ENCODE data around the gene TOM1L2. TPM values are rescaled to one million over a fixed set of nuclear protein-coding genes. Genes with fewer than 3 reads are reported as not detected.

The TOM1L2 gene
- total RNA-seq, 2 donors from 2014 or later = 47.6 to 68.7 TPM

DNA sequence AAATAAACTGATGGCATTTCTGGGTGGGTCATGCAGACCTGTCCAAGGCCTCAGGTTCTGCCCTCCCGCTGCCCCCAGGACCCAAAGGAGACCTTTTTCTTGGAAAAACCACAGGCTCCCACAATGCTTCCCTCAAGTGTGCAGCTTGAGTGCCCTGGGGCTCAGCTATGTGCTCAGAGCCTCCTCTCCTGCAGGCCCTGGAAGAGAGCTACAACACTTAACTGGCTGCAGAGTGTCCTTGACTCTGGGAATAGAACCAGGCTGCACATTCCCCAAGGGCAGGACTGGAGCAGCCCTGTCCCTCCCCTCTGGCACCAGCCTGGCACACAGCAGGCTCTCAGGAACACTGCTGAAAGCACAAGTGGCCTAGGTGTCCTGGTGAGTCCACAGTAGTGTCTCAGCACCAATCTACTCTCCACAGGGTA lies 130.6 kb downstream of the TOM1L2 start:
- TF ChIP-seq, protein P1, sequence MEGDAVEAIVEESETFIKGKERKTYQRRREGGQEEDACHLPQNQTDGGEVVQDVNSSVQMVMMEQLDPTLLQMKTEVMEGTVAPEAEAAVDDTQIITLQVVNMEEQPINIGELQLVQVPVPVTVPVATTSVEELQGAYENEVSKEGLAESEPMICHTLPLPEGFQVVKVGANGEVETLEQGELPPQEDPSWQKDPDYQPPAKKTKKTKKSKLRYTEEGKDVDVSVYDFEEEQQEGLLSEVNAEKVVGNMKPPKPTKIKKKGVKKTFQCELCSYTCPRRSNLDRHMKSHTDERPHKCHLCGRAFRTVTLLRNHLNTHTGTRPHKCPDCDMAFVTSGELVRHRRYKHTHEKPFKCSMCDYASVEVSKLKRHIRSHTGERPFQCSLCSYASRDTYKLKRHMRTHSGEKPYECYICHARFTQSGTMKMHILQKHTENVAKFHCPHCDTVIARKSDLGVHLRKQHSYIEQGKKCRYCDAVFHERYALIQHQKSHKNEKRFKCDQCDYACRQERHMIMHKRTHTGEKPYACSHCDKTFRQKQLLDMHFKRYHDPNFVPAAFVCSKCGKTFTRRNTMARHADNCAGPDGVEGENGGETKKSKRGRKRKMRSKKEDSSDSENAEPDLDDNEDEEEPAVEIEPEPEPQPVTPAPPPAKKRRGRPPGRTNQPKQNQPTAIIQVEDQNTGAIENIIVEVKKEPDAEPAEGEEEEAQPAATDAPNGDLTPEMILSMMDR (IDR thresholded peaks at IDR 0.05) = no peak
- H3K4me1 ChIP-seq = peaks cover 24% of the 10 kb centered on the region
- DNase-seq = no peak

DNA sequence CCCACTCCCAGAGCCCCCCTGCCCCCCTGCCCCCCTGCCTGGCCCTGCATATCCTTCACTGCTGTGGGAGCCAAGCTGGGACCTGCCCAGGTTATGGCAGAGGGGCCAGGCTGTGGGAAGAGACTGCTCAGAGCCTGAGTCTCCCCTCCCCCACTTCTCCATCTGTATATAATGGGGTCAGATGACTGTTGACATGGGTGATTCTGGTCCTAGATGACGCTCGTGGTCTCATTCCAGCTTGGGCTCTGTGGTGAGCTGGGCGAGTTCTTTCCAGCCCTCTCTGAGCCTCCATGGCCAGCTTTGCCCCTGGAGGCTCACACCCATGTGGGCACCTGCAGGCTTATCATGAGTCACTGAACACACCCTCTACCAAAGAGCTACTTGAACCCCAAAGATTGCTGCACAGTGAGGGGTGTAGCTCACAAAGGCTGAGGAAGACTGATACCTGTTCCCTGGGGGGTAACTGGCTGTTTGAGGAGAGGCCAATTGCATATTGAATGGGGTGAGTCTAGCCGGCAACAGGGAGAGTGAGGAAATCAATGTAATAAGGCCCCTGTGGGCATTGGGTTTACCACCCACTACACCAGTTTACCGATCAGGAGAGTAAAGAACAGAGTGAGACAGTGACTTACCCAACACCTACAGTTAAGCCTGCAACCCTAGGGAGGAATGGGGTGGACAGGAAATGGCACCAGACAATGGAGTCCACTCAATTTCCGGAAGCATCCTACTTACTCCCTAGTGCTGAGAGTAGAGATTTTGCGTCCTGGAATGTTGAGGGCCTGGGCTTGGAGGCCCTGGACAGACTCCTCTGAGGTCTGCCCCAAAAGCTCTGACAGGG lies 131.2 kb downstream of the TOM1L2 start:
- H3K27me3 ChIP-seq = no peaks in the 10 kb centered on the region
- intact Hi-C loops (cut with DNase I) = no loop called here
- TF ChIP-seq, protein P1 (IDR thresholded peaks at IDR 0.05) = no peak
- peak overlapping the region; percentile 58 to 74 for H3K9ac ChIP-seq (ENCODE audit: low read depth in 2 of 2, low read length in 2 of 2)
- DNase-seq = no peak
- H3K27ac ChIP-seq = peak overlapping the region; percentile 100
- no peaks in the 10 kb centered on the region for H3K9me3 ChIP-seq
- peak overlapping the region; percentile 44 for H3K4me3 ChIP-seq
- H3K36me3 ChIP-seq = no peaks in the 10 kb centered on the region
- H3K4me1 ChIP-seq = peaks cover 24% of the 10 kb centered on the region

More for the DNA sequence above, 130.6 kb downstream of the TOM1L2 start:
- H3K9ac ChIP-seq (ENCODE audit: low read depth in 2 of 2, low read length in 2 of 2) = peak overlapping the region in 1 of 2 donors; percentile 3
- H3K9me3 ChIP-seq = no peaks in the 10 kb centered on the region
- peak overlapping the region; percentile 100 for H3K27ac ChIP-seq
- intact Hi-C loops (cut with DNase I) = no loop called here
- H3K27me3 ChIP-seq = no peaks in the 10 kb centered on the region
- no peaks in the 10 kb centered on the region for H3K36me3 ChIP-seq
- no peak overlapping the region for H3K4me3 ChIP-seq

DNA sequence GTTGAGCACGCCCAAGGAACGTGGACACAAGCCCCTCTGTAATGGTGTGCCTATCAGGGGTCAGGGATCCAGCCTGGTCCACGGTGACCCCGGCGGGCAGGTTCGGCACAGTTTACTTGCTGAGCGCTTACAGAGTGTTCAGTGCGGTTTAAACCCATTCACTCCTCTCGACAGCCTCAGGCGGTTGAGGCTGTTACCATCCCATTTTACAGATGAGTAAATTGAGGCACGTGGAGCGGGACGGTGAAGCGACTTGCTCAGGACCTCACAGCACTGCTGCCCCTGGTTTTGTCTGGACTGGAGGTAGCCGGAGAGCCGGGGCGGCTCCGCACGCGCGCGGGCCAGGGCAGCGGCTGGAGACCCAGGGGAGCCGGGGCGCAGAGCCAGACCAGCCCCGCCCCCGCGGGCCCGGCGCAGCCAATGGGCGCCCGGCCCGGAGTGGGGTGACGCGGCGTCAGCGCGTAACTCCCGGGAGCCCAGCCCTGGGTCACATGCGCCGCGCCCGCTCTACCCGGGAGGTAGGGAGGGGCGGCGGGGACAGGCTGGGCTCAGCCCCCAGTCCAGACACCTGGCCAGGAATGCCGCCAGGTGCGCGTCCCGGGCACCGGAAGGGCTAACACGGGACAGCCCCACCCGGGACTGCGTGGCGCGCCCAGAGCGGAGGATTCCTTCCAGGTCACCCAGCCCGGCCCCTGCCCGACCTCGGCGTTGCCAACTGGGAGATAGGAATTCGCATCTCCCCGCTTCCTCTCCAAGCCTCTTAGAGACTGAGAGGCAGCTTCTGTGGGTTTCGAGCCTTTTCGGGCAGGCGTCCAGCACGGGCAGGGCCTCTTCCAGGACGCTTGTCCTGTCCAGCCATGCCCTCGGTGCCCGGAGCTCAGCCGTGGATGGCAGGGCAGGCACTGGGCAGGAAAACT lies 132.2 kb downstream of the TOM1L2 start:
- peak; percentile 92 for DNase-seq
- TF ChIP-seq, protein P1 (IDR thresholded peaks at IDR 0.05) = no peak
- H3K9me3 ChIP-seq = no peaks in the 10 kb centered on the region
- intact Hi-C loops (cut with DNase I) = no loop called here
- H3K9ac ChIP-seq (ENCODE audit: low read depth in 2 of 2, low read length in 2 of 2) = peak overlapping the region; percentile 66 to 92
- no peaks in the 10 kb centered on the region for H3K27me3 ChIP-seq
- peak overlapping the region; percentile 44 for H3K4me3 ChIP-seq
- H3K4me1 ChIP-seq = peaks cover 31% of the 10 kb centered on the region
- peak overlapping the region; percentile 100 for H3K27ac ChIP-seq
- H3K36me3 ChIP-seq = no peaks in the 10 kb centered on the region

DNA sequence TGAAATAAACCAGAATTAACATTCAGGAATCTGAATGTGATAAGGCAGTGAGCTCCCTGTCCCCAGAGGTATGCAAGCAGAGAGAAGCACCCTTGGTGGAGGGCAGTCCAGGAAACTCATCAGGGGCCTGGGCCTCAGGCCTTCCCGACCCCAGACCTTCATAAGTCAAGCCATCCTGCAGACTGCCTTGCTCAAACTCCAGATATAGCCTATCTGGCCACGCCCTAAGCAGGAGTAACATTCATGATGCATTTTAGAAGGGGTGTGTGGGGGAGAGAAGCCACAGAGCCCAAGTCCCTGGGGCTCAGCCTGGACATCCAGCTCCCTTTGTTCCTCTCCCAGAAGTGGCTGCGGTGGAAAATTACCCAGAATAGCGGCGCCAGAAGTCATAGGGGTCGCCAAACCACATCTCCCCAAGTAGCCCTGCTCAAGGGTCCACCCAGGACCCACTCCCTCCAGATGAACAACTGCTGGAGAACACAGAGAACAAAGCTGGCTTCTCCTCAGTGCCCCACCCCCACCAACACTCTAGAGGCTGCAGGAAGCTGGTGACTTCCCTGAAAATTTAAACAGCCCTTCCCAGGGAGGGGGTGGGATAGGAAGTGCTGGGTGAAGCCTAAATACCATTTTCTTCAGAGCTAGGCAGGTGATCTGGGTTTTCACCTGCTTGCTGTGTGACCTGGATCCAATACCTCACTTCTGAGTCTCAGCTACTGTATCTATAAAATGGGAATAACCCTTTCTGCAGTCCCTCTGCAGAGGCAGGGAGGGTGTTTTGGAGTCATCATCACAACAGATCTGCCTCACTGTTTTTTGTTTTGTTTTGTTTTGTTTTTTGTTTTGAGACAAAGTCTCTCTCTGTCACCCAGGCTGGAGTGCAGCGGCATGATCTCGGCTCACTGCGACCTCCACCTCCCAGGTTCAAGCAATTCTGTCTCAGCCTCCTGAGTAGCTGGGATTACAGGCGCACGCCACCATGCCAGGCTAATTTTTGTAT lies 133.9 kb downstream of the TOM1L2 start:
- peak; percentile 86 for DNase-seq

More for the DNA sequence above, 133.9 kb downstream of the TOM1L2 start:
- H3K27me3 ChIP-seq = no peaks in the 10 kb centered on the region
- intact Hi-C loops (cut with DNase I) = no loop called here
- H3K4me3 ChIP-seq = no peak overlapping the region
- H3K9ac ChIP-seq (ENCODE audit: low read depth in 2 of 2, low read length in 2 of 2) = peak overlapping the region; percentile 57 to 92
- H3K27ac ChIP-seq = peak overlapping the region; percentile 100
- H3K36me3 ChIP-seq = no peaks in the 10 kb centered on the region
- no peaks in the 10 kb centered on the region for H3K9me3 ChIP-seq
- peaks cover 32% of the 10 kb centered on the region for H3K4me1 ChIP-seq
- TF ChIP-seq, protein P1 (IDR thresholded peaks at IDR 0.05) = no peak

Data from colonic mucosa (tissue), 4 donors.